ENCODE measurements around the gene NHS. TPM values are rescaled to one million over a fixed set of nuclear protein-coding genes. Genes with fewer than 3 reads are reported as not detected.

NHS gene
- total RNA-seq, 4 donors from 2014 or later = 4.6 to 9.9 (median 7.2) TPM

- H3K27me3 ChIP-seq = no peaks in the 10 kb centered on the region
- no peak overlapping the region for H3K4me3 ChIP-seq
- DNase-seq (ENCODE audit: low spot score in 2 of 2) = no peak
- WGBS = 50% methylated on average over 2 of the region's 2 CpGs
- no peak overlapping the region for H3K27ac ChIP-seq
- H3K9me3 ChIP-seq = no peaks in the 10 kb centered on the region
- no peaks in the 10 kb centered on the region for H3K36me3 ChIP-seq
- peaks cover 3% of the 10 kb centered on the region for H3K4me1 ChIP-seq
- TF ChIP-seq POLR2AphosphoS5 (IDR thresholded peaks at IDR 0.05) (no peak), EP300 (IDR thresholded peaks at IDR 0.05) (no peak), CTCF (IDR thresholded peaks at IDR 0.05) (no peak), POLR2A (IDR thresholded peaks at IDR 0.05) (no peak)
Measured at GRCh38 chrX:17669458-17669857, 294.5 kb downstream of the NHS start.

GRCh38 chrX:17669891-17670290, 294.9 kb downstream of the NHS start:
- Histone ChIP-seq H3K4me1 (peaks cover 3% of the 10 kb centered on the region), H3K9me3 (no peaks in the 10 kb centered on the region), H3K36me3 (no peaks in the 10 kb centered on the region), H3K4me3 (no peak overlapping the region), H3K27ac (no peak overlapping the region), H3K27me3 (no peaks in the 10 kb centered on the region)
- TF ChIP-seq POLR2AphosphoS5 (IDR thresholded peaks at IDR 0.05) (no peak), POLR2A (IDR thresholded peaks at IDR 0.05) (no peak), EP300 (IDR thresholded peaks at IDR 0.05) (no peak), CTCF (IDR thresholded peaks at IDR 0.05) (no peak)
- DNase-seq (ENCODE audit: low spot score in 2 of 2) = no peak
- 71% methylated on average over 1 of the region's 1 CpG for WGBS

GRCh38 chrX:17670874-17671273, 295.9 kb downstream of the NHS start:
- TF ChIP-seq POLR2A (IDR thresholded peaks at IDR 0.05) (no peak), POLR2AphosphoS5 (IDR thresholded peaks at IDR 0.05) (no peak), EP300 (IDR thresholded peaks at IDR 0.05) (no peak), CTCF (IDR thresholded peaks at IDR 0.05) (no peak)
- no peaks in the 10 kb centered on the region for H3K27me3 ChIP-seq

GRCh38 chrX:17674601-17675000, 299.6 kb downstream of the NHS start:
- Histone ChIP-seq H3K4me1 (peaks cover 3% of the 10 kb centered on the region), H3K36me3 (no peaks in the 10 kb centered on the region), H3K4me3 (no peak overlapping the region), H3K27ac (no peak overlapping the region), H3K27me3 (no peaks in the 10 kb centered on the region), H3K9me3 (no peaks in the 10 kb centered on the region)
- 40% methylated on average over 2 of the region's 2 CpGs for WGBS
- no peak for DNase-seq (ENCODE audit: low spot score in 2 of 2)
- no peak for TF ChIP-seq POLR2AphosphoS5 (IDR thresholded peaks at IDR 0.05)
- TF ChIP-seq POLR2A (IDR thresholded peaks at IDR 0.05) = no peak
- no peak for TF ChIP-seq CTCF (IDR thresholded peaks at IDR 0.05)

More at GRCh38 chrX:17670874-17671273, 295.9 kb downstream of the NHS start:
- Histone ChIP-seq H3K27ac (no peak overlapping the region), H3K4me3 (no peak overlapping the region), H3K9me3 (no peaks in the 10 kb centered on the region), H3K4me1 (peaks cover 3% of the 10 kb centered on the region), H3K36me3 (no peaks in the 10 kb centered on the region)
- DNase-seq (ENCODE audit: low spot score in 2 of 2) = no peak
- WGBS = 71% methylated on average over 3 of the region's 3 CpGs

- no peaks in the 10 kb centered on the region for H3K9me3 ChIP-seq
- no peaks in the 10 kb centered on the region for H3K27me3 ChIP-seq
- H3K36me3 ChIP-seq = no peaks in the 10 kb centered on the region
- H3K4me1 ChIP-seq = peaks cover 10% of the 10 kb centered on the region
- no peak overlapping the region for H3K4me3 ChIP-seq
- H3K27ac ChIP-seq = no peak overlapping the region
- TF ChIP-seq POLR2A (IDR thresholded peaks at IDR 0.05) (no peak), EP300 (IDR thresholded peaks at IDR 0.05) (no peak), CTCF (IDR thresholded peaks at IDR 0.05) (no peak), POLR2AphosphoS5 (IDR thresholded peaks at IDR 0.05) (no peak)
- no peak for DNase-seq (ENCODE audit: low spot score in 2 of 2)
Measured at GRCh38 chrX:17679261-17679660, 304.3 kb downstream of the NHS start.
